Body of pancreas (tissue), 4 donors: ENCODE results near the gene MCUR1. TPM values are rescaled to one million over a fixed set of nuclear protein-coding genes. Genes with fewer than 3 reads are reported as not detected.

Experiments used
- ATAC-seq: fragments of 150-250 bp; one replicate; pipeline ENCODE4 v1.9.1; 2016
- DNase-seq, 4 donors: peaks; one replicate each; pipeline ENCODE4 v3.0.0-alpha.2; 2019
- H3K27ac ChIP-seq, 4 donors: fragments of 200-600 bp; sonication (generic); 1 replicate in 3 of 4; 2 replicates in 1 of 4; pipeline versions ENCODE4 v1.5.1 to v1.6.1; 2016 to 2019; ENCODE audit warnings: mild to moderate bottlenecking in 1 of 4, mixed read lengths in 1 of 4, moderate library complexity in 1 of 4
- H3K27me3 ChIP-seq, 2 donors: fragments of 200-600 bp; sonication (generic); one replicate each; pipeline ENCODE4 v1.6.0; 2016; ENCODE audit warnings: mild to moderate bottlenecking in 1 of 2
- H3K36me3 ChIP-seq, 2 donors: fragments of 200-600 bp; sonication (generic); replicated peaks in 1 of 2; 2 replicates each; pipeline ENCODE4 v1.5.1; 2016; ENCODE audit warnings: low read depth in 2 of 2; ENCODE audit not compliant: insufficient read depth in 1 of 2
- H3K4me1 ChIP-seq: fragments of 200-600 bp; sonication (generic); one replicate; pipeline ENCODE4 v1.6.0; 2016
- H3K4me3 ChIP-seq, 2 donors: fragments of 200-600 bp; sonication (generic); 1 replicate in 1 of 2; 2 replicates in 1 of 2; pipeline ENCODE4 v1.5.1; 2016 to 2019
- H3K9me3 ChIP-seq, 3 donors: fragments of 200-600 bp; sonication (generic); 1 replicate in 2 of 3; 2 replicates in 1 of 3; pipeline ENCODE4 v1.5.1; 2016
- POLR2A ChIP-seq, 3 donors: fragments of 450-650 bp; IDR thresholded peaks; one replicate each; pipeline ENCODE4 v1.6.1; 2016; ENCODE audit warnings: antibody characterized with exemption in 3 of 3, mild to moderate bottlenecking in 2 of 3
- WGBS, 2 donors: methylation state at CpG; one replicate each; pipeline ENCODE4 v1.1.5; 2017; 5-methylcytosine and 5-hydroxymethylcytosine counted together
- intact Hi-C: fragments of 100-400 bp; cut with DNase I; formaldehyde crosslinking; loops from one replicate; pipeline ENCODE4 v1.15.1; 2023
- total RNA-seq, 2 donors: library from RNA; depleted of rRNA; stranded (reverse); fragments of >200 nt; gene quantifications; one replicate each; pipeline ENCODE4 v1.1.0, GENCODE V29; 2016
- TF ChIP-seq, protein P1 (sequence below), 7 experiments: fragments of 450-650 bp in 4 of 7; fragments of 200-600 bp in 3 of 7; sonication (generic) in 3 of 7; IDR thresholded peaks; one replicate each; pipeline ENCODE4 v1.5.1; 2016 to 2019; ENCODE audit warnings: antibody characterized with exemption in 7 of 7

The MCUR1 gene
- total RNA-seq, 2 donors from 2014 or later, result 10.4 to 20.8 TPM

DNA sequence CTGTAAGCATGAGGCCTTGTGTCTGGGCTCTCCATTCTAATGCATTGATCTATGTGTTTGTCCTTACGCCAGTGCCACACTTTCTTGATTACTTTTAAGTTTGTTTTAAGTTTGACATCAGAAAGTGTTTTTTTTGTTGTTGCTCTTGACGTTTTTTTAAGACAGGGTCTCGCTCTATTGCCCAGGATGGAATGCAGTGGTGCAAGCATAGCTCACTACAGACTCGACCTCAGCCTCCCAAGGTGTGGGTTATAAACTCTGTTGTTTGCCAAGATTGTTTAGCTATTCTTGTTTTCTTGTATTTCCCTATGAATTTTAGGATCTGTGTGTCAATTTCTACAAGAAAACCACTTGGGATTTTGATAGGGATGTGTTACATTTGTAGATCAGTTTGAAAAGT, 5.6 kb downstream of the MCUR1 start:
- Histone ChIP-seq H3K36me3 (peaks cover 0 to 2% of the 10 kb centered on the region in 2 donors), H3K27ac (no peak overlapping the region), H3K4me1 (peaks cover 29% of the 10 kb centered on the region), H3K9me3 (no peaks in the 10 kb centered on the region), H3K4me3 (no peak overlapping the region), H3K27me3 (no peaks in the 10 kb centered on the region)
- ATAC-seq (no peak), DNase-seq (no peak)
- 74 to 78% methylated on average over 4 of the region's 4 CpGs for WGBS, 2 donors
- no peak for TF ChIP-seq POLR2A (IDR thresholded peaks at IDR 0.05)
- TF ChIP-seq, protein P1, sequence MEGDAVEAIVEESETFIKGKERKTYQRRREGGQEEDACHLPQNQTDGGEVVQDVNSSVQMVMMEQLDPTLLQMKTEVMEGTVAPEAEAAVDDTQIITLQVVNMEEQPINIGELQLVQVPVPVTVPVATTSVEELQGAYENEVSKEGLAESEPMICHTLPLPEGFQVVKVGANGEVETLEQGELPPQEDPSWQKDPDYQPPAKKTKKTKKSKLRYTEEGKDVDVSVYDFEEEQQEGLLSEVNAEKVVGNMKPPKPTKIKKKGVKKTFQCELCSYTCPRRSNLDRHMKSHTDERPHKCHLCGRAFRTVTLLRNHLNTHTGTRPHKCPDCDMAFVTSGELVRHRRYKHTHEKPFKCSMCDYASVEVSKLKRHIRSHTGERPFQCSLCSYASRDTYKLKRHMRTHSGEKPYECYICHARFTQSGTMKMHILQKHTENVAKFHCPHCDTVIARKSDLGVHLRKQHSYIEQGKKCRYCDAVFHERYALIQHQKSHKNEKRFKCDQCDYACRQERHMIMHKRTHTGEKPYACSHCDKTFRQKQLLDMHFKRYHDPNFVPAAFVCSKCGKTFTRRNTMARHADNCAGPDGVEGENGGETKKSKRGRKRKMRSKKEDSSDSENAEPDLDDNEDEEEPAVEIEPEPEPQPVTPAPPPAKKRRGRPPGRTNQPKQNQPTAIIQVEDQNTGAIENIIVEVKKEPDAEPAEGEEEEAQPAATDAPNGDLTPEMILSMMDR (IDR thresholded peaks at IDR 0.05), result no peak
- intact Hi-C loops, result no loop called here

DNA sequence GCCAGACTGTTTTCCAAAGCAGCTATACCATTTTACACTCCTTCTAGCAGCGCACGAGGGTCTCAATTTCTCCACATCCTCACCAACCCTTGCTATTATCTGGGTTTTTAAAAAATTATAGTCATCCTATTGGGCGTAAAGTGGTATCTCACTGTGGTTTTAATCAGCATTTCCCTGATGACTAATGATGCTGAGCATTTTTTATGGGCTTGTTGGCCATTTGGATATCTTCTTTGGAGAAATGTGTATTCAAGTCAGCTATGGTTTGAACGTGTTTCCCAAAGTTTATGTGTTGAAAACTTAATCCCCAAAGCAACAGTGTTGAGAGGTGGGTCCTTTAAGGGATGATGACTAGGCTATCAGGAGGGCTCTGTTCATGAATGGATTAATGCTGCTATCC, 6.7 kb downstream of the MCUR1 start:
- ATAC-seq (no peak), DNase-seq (no peak)
- Histone ChIP-seq H3K4me3 (no peak overlapping the region), H3K9me3 (no peaks in the 10 kb centered on the region), H3K27me3 (no peaks in the 10 kb centered on the region), H3K36me3 (peaks cover 0 to 2% of the 10 kb centered on the region in 2 donors), H3K4me1 (peaks cover 25% of the 10 kb centered on the region), H3K27ac (no peak overlapping the region)
- intact Hi-C loops, result no loop called here
- TF ChIP-seq, protein P1 (IDR thresholded peaks at IDR 0.05), result no peak
- no peak for TF ChIP-seq POLR2A (IDR thresholded peaks at IDR 0.05)
- WGBS, 2 donors, result 93 to 95% methylated on average over 4 of the region's 4 CpGs

DNA sequence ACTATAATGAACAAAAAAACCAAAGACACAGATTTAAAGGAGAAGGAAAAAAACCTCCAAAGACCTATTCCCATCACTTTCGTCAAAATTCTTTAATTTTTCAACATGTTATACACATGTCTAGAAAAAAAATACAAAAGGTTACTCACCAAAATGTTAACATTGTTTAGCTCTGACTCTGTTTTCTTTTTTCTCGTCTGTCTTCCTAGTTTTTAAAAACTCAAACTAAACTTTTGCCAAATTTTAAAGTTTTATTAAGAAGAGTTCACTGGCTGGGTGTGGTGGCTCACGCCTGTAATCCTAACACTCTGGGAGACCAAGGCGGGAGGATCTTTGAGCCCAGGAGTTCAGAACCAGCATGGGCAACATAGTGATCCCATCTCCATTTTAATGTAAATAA, 10.8 kb downstream of the MCUR1 start:
- H3K4me1 ChIP-seq, result no peaks in the 10 kb centered on the region
- H3K36me3 ChIP-seq, result peaks cover 0 to 11% of the 10 kb centered on the region in 2 donors
- intact Hi-C loops, result no loop called here
- WGBS, 2 donors, result 94% methylated on average over 4 of the region's 4 CpGs
- ATAC-seq (no peak), DNase-seq (no peak)
- H3K27me3 ChIP-seq, result no peaks in the 10 kb centered on the region
- TF ChIP-seq, protein P1 (IDR thresholded peaks at IDR 0.05), result no peak
- no peak for TF ChIP-seq POLR2A (IDR thresholded peaks at IDR 0.05)
- H3K4me3 ChIP-seq, result no peak overlapping the region
- H3K9me3 ChIP-seq, result no peaks in the 10 kb centered on the region
- no peak overlapping the region for H3K27ac ChIP-seq

DNA sequence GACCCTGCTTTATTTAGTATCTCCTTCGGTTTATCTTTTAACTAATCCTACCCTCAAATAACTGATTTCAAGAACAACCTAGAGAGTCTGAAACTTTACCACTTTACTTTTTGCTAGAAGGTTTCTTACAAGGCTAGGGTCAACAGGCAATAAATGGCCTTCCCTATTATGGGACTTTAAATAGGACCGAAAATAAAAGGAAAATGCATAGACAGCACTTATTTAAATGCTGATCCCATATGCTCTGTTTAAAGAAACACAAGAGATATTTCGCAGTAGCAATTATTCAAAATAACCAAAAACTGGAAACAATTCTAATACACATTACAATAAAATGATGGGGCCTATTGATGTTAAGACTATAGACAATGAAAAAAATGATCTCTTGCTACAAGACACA, 13.7 kb downstream of the MCUR1 start:
- no peak overlapping the region for H3K27ac ChIP-seq
- TF ChIP-seq, protein P1 (IDR thresholded peaks at IDR 0.05), result no peak
- TF ChIP-seq POLR2A (IDR thresholded peaks at IDR 0.05), result no peak
- H3K9me3 ChIP-seq, result no peaks in the 10 kb centered on the region
- H3K36me3 ChIP-seq, result peaks cover 0 to 11% of the 10 kb centered on the region in 2 donors
- DNase-seq (no peak), ATAC-seq (no peak)
- H3K27me3 ChIP-seq, result no peaks in the 10 kb centered on the region
- intact Hi-C loops, result no loop called here
- no peaks in the 10 kb centered on the region for H3K4me1 ChIP-seq
- WGBS, 2 donors, result 73 to 75% methylated on average over 3 of the region's 3 CpGs
- H3K4me3 ChIP-seq, result no peak overlapping the region

DNA sequence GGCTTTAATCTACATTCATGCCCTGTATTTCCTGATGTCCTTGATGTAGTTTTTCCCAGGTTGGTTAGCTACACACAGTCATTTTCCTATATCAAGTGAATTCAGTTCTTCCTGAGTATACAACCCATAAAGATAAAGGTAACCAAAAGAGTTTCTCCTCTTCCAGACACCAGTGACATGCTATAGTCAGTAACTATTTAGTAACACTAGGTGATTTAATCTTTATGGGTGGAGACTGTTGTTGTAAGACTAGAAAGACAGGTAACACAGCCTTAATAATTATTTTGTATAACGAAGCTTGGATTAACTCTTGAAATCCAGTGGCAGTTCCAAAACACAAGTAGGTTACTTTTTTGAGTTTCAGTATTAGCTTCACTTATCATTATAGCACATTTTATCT, 17.6 kb downstream of the MCUR1 start:
- ATAC-seq (no peak), DNase-seq (no peak)
- Histone ChIP-seq H3K27ac (no peak overlapping the region), H3K4me3 (no peak overlapping the region), H3K4me1 (no peaks in the 10 kb centered on the region), H3K27me3 (no peaks in the 10 kb centered on the region), H3K36me3 (peaks cover 0 to 13% of the 10 kb centered on the region in 2 donors), H3K9me3 (no peaks in the 10 kb centered on the region)
- WGBS, 2 donors, result 21 to 52% methylated on average over 1 of the region's 1 CpG
- TF ChIP-seq, protein P1 (IDR thresholded peaks at IDR 0.05), result no peak
- no peak for TF ChIP-seq POLR2A (IDR thresholded peaks at IDR 0.05)
- intact Hi-C loops, result no loop called here
